Measurements from ENCODE around the gene ONECUT3. TPM values are rescaled to one million over a fixed set of nuclear protein-coding genes. Genes with fewer than 3 reads are reported as not detected.

Gene ONECUT3
- total and polyA plus RNA-seq, 4 experiments from 2014 or later = not detected

Small RNAs within 50 kb of the gene (microRNA-seq; reads per million reads assigned to microRNA genes)
- not detected for gene MIR1909 (ENCODE audit: borderline microRNAs expressed, borderline number of aligned reads, borderline replicate concordance)

Other genes with a start within 250 kb of the ONECUT3 start
- gene ADAMTSL5, start 240.5 kb upstream of the ONECUT3 start, total RNA-seq = 1 to 10 TPM; 2.4 to 3.6 TPM
- 1 to 10 TPM; 1.5 to 2.3 TPM for gene ADAMTSL5, start 240.5 kb upstream of the ONECUT3 start, polyA plus RNA-seq
- gene PLK5, start 229.4 kb upstream of the ONECUT3 start, total RNA-seq = not detected
- gene PLK5, start 229.4 kb upstream of the ONECUT3 start, polyA plus RNA-seq = not detected
- gene MEX3D, start 185.2 kb upstream of the ONECUT3 start, total RNA-seq = 1 to 10 TPM; 4.5 to 4.9 TPM
- under 1 TPM in 1 of 2 donors, not detected in 1; 0.16 TPM for gene MEX3D, start 185.2 kb upstream of the ONECUT3 start, polyA plus RNA-seq
- 10 to 100 TPM; 56.9 to 62.8 TPM for gene MBD3, start 160.6 kb upstream of the ONECUT3 start, total RNA-seq
- gene MBD3, start 160.6 kb upstream of the ONECUT3 start, polyA plus RNA-seq = 10 to 100 TPM in 1 of 2 donors, 1 to 10 TPM in 1; 3.9 to 12.2 TPM
- 100 to 1,000 TPM; 157 to 158 TPM for gene UQCR11, start 148.0 kb upstream of the ONECUT3 start, total RNA-seq
- gene UQCR11, start 148.0 kb upstream of the ONECUT3 start, polyA plus RNA-seq = 100 to 1,000 TPM; 623 to 668 TPM
- gene TCF3, start 100.9 kb upstream of the ONECUT3 start, total RNA-seq = 10 to 100 TPM; 72.0 to 75.7 TPM
- 10 to 100 TPM in 1 of 2 donors, 1 to 10 TPM in 1; 1.8 to 13.3 TPM for gene TCF3, start 100.9 kb upstream of the ONECUT3 start, polyA plus RNA-seq
- 1 to 10 TPM; 4.9 to 5.5 TPM for gene ATP8B3, start 58.8 kb downstream of the ONECUT3 start, total RNA-seq
- 1 to 10 TPM in 1 of 2 donors, under 1 TPM in 1; 0.73 to 2.3 TPM for gene ATP8B3, start 58.8 kb downstream of the ONECUT3 start, polyA plus RNA-seq
- 10 to 100 TPM; 57.1 to 57.3 TPM for gene REXO1, start 95.0 kb downstream of the ONECUT3 start, total RNA-seq
- gene REXO1, start 95.0 kb downstream of the ONECUT3 start, polyA plus RNA-seq = 10 to 100 TPM in 1 of 2 donors, 1 to 10 TPM in 1; 1.5 to 11.9 TPM
- gene KLF16, start 110.1 kb downstream of the ONECUT3 start, total RNA-seq = 10 to 100 TPM; 17.9 to 19.3 TPM
- 1 to 10 TPM in 1 of 2 donors, under 1 TPM in 1; 0.39 to 1.3 TPM for gene KLF16, start 110.1 kb downstream of the ONECUT3 start, polyA plus RNA-seq
- gene ABHD17A, start 132.0 kb downstream of the ONECUT3 start, total RNA-seq = 100 to 1,000 TPM; 106 to 109 TPM
- 100 to 1,000 TPM; 138 to 204 TPM for gene ABHD17A, start 132.0 kb downstream of the ONECUT3 start, polyA plus RNA-seq
- 1 to 10 TPM; 3.7 to 4.9 TPM for gene ADAT3, start 151.9 kb downstream of the ONECUT3 start, total RNA-seq
- 1 to 10 TPM; 1.4 to 3.9 TPM for gene ADAT3, start 151.9 kb downstream of the ONECUT3 start, polyA plus RNA-seq
- gene SCAMP4, start 151.9 kb downstream of the ONECUT3 start, total RNA-seq = 10 to 100 TPM; 23.4 to 29.1 TPM
- gene SCAMP4, start 151.9 kb downstream of the ONECUT3 start, polyA plus RNA-seq = 10 to 100 TPM in 1 of 2 donors, 1 to 10 TPM in 1; 9.8 to 15.5 TPM
- 100 to 1,000 TPM; 142 to 144 TPM for gene CSNK1G2, start 187.7 kb downstream of the ONECUT3 start, total RNA-seq
- 10 to 100 TPM; 11.3 to 56.7 TPM for gene CSNK1G2, start 187.7 kb downstream of the ONECUT3 start, polyA plus RNA-seq

All from CD4-positive, alpha-beta memory T cell (primary cell).